ENCODE measurements around the gene RALGDS.

The RALGDS gene

GRCh38 chr9:133141833-133142595 is 21.0 kb upstream of the RALGDS start:
- TF ChIP-seq CTCF (IDR thresholded peaks at IDR 0.05; ENCODE audit: low read depth, low read length) = no peak
- peaks cover 5% of the 10 kb centered on the region; the same call in 1 of the 2 replicates for H3K36me3 ChIP-seq
- DNase-seq = no peak
- no peak overlapping the region for H3K27ac ChIP-seq
- H3K27me3 ChIP-seq (ENCODE audit: insufficient read depth, low read depth, severe bottlenecking) = no peaks in the 10 kb centered on the region
- no peak overlapping the region for H3K4me3 ChIP-seq (ENCODE audit: low read depth, low read length)
- H3K9me3 ChIP-seq (ENCODE audit: severe bottlenecking) = no peaks in the 10 kb centered on the region

- no peaks in the 10 kb centered on the region for H3K9me3 ChIP-seq (ENCODE audit: severe bottlenecking)
- no peaks in the 10 kb centered on the region for H3K27me3 ChIP-seq (ENCODE audit: insufficient read depth, low read depth, severe bottlenecking)
- no peak overlapping the region for H3K4me3 ChIP-seq (ENCODE audit: low read depth, low read length)
- DNase-seq = no peak
- no peaks in the 10 kb centered on the region for H3K36me3 ChIP-seq
- TF ChIP-seq CTCF (IDR thresholded peaks at IDR 0.05; ENCODE audit: low read depth, low read length) = no peak
- no peak overlapping the region for H3K27ac ChIP-seq
Observed at GRCh38 chr9:133140606-133141005, 19.6 kb upstream of the RALGDS start.

GRCh38 chr9:133140174-133140505 is 19.1 kb upstream of the RALGDS start:
- no peak for TF ChIP-seq CTCF (IDR thresholded peaks at IDR 0.05; ENCODE audit: low read depth, low read length)
- Histone ChIP-seq H3K27ac (no peak overlapping the region), H3K9me3 (ENCODE audit: severe bottlenecking) (no peaks in the 10 kb centered on the region), H3K36me3 (no peaks in the 10 kb centered on the region), H3K4me3 (ENCODE audit: low read depth, low read length) (no peak overlapping the region), H3K27me3 (ENCODE audit: insufficient read depth, low read depth, severe bottlenecking) (no peaks in the 10 kb centered on the region)
- DNase-seq = no peak

- DNase-seq = no peak
- no peak for TF ChIP-seq CTCF (IDR thresholded peaks at IDR 0.05; ENCODE audit: low read depth, low read length)
- no peak overlapping the region for H3K27ac ChIP-seq
Observed at GRCh38 chr9:133139246-133140173, 18.5 kb upstream of the RALGDS start.

GRCh38 chr9:133137451-133138231 is 16.6 kb upstream of the RALGDS start:
- H3K27me3 ChIP-seq (ENCODE audit: insufficient read depth, low read depth, severe bottlenecking) = no peaks in the 10 kb centered on the region

More at GRCh38 chr9:133139246-133140173, 18.5 kb upstream of the RALGDS start:
- Histone ChIP-seq H3K4me3 (ENCODE audit: low read depth, low read length) (no peak overlapping the region), H3K36me3 (peaks cover 4% of the 10 kb centered on the region; the same call in 1 of the 2 replicates), H3K9me3 (ENCODE audit: severe bottlenecking) (no peaks in the 10 kb centered on the region), H3K27me3 (ENCODE audit: insufficient read depth, low read depth, severe bottlenecking) (no peaks in the 10 kb centered on the region)

More at GRCh38 chr9:133137451-133138231, 16.6 kb upstream of the RALGDS start:
- DNase-seq = no peak
- Histone ChIP-seq H3K4me3 (ENCODE audit: low read depth, low read length) (no peak overlapping the region), H3K27ac (no peak overlapping the region), H3K9me3 (ENCODE audit: severe bottlenecking) (no peaks in the 10 kb centered on the region), H3K36me3 (peaks cover 5% of the 10 kb centered on the region; the same call in 1 of the 2 replicates)
- TF ChIP-seq CTCF (IDR thresholded peaks at IDR 0.05; ENCODE audit: low read depth, low read length) = no peak
